Stimulated activated CD8-positive, alpha-beta memory T cell treated with anti-CD3 and anti-CD28 coated beads, Interleukin-4, amount 100 ng/mL, for 48 hours (primary cell): ENCODE measurements around the gene DLG2.
"Not testable (repeated sequence)": the region's sequence is repeated elsewhere in the genome, so short reads cannot be mapped to it uniquely, and the experiment has no call there.

ENCODE experiments used
- DNase-seq: peaks from one replicate; pipeline ENCODE4 v3.0.0-alpha.2; 2020

Gene DLG2

DNA sequence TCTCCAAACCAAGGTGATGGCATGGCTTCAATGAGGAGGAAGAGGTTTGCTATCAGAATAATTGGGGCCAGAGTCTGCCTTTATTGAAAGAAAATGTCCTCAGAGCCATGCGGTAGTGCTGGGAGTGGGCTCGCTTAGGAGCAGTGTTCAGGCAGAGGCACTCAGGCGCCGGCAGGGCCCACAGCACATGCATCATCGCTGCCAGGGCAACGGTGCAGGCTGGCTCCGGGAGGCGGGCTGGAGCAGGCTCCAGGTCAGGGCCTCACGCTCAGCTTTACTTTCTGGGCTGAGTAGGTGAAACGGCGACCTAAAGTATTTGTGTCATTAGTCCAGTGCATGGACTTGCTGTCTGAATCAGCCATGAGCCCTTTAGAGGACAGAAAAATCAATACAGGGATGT, 2171.1 kb downstream of the DLG2 start:
- DNase-seq = no peak

DNA sequence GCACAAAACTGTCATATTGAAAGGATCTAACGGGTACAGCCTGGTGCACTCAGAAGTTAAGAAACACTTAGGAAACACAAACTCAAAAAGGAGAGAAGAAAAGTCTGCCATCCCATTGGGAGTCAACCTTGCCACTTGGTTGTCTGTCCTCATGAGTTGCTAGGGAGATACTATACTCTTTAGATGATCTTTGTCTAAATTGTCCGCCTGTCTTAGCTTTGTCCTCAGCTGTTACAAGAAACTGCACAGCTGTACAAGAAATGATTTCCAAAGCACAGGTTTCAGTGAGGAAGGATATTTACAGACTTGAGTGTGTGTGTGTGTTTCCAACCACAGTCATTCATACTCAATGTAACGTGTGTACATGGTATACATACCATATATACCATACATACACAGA, 2171.8 kb downstream of the DLG2 start:
- no peak for DNase-seq

DNA sequence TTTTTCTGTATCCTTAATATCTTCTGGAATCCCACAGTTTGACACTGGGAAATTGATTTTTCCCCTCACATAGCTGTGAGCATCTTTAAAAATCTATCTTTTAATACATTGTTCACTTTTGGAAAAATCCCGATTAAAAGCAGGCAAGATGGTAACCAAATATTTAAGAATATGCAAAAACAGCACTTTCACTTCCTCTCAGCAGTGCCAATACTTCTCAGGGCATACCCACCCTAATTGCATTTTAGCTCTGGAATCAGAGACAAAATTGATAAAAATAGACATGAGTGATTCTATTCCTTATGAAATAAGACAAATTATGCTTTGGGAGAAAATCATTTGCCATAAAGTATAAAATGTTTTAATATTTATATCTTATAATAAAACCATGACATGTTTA, 2172.5 kb downstream of the DLG2 start:
- DNase-seq = no peak

DNA sequence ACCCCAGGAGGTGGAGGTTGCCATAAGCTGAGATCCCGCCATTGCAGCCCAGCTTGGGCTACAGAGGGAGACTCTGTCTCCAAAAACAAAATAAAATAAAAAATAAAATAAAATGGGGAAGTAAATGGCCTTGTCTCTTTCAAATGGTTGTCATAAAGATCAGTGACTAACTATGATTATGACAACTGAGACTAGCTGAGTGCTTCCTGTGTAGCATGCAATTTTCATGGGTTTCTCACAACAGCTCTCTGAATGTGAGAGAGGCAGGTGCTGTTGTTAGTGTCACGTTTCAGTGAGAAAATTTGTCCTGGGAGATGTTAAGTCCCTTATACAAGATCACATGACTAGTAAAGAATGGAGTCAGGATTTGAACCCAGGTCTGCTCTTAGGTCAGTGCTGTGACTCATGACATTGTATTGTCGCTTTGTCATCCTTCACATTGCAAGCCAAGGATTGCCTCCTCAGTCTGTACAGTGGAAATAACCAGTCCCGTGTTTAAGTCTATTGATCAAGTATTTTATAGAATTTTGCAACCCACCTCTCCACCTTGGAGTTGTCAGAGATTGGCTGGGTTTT, 2177.7 kb downstream of the DLG2 start:
- no peak for DNase-seq

DNA sequence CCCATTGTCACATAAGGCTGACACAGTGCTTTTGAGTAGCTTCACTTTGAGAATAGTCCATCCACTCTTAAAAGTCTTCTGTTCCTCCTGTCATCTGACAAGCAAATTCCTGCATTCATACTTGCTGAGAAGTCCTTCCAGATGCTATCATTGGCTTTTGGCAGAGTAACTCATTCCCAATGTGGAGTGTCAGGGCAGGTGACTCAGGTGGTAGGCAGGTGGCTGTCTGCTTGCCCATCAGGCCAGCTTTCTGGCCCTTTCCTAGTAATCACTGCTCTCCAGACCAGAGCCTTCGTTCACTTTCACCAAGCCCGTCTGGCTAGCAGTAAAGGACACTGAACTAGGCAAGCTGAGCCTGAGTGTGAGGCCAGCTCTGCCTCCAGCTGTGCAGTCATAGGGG, 2178.5 kb downstream of the DLG2 start:
- DNase-seq = no peak

DNA sequence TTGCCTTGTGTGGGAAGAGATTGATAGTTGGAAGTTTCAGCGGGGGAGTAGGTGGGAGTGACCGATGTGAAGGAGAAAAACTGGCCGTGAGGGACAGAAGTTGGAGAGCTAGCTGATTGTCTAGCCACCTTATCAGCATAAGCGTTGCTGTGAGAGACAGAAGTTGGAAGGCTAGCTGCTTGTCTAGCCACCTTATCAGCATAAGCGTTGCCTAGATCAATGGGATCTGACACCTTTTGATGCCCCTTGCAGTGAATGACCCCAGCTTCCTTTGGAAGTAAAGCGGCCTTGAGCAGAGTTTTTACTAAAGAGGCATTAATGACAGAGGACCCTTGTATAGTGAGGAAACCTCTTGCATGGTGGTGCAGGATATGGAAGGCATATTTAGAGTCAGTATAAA, 2183.3 kb downstream of the DLG2 start:
- not testable (repeated sequence) for DNase-seq

DNA sequence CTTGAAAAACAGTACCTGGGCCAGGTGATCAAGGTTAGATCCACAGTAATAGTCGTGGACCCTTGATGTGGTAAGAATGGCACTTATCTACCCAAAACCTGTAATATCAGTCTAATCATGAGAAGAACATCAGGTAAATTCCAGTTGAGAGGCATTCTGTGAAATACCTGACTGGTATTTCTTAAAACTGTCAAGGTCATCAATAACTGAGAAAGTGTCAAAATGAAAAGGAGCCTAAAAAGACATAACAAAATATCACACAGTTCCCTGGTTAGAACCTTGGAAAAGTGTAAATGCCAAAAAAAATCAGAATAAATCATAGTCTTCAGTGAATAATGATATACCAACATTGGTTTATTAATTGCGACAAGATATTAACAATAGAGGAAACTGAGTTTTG, 2185.5 kb downstream of the DLG2 start:
- DNase-seq = no peak

DNA sequence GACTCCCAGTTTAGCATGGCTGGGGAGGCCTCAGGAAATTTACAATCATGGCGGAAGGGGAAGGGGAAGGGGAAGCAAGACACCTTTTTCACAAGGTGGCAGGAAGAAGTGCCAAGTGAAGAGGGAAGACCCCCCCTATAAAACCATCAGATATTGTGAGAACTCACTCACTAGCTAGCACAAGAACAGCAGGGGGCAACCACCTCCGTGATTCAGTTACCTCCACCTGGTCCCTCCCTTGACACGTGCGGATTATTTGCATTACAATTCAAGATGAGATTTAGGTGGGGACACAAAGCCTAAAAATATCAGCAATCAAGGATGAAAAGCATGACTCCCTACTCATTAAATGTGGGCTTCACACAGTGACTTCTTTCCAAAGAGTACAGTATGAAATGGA, 2186.0 kb downstream of the DLG2 start:
- no peak for DNase-seq

DNA sequence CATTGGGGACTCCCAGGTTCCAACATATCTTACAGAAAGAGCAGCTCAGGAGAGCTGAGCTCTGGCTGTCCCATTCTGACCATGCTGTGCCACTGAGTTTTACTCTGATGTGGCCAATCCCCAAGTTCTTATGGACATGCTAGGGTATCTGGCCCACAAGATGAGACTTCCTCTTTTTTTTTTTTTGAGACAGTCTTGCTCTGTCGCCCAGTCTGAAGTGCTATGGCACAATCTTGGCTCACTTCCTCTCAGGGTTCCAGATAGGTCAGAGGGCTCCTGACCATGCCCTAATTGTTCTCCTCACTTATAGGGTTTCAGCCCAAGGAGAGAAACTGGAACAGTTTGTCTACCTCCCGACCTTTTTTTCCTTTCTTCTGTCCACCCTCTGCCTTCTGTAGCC, 2188.7 kb downstream of the DLG2 start:
- no peak for DNase-seq

DNA sequence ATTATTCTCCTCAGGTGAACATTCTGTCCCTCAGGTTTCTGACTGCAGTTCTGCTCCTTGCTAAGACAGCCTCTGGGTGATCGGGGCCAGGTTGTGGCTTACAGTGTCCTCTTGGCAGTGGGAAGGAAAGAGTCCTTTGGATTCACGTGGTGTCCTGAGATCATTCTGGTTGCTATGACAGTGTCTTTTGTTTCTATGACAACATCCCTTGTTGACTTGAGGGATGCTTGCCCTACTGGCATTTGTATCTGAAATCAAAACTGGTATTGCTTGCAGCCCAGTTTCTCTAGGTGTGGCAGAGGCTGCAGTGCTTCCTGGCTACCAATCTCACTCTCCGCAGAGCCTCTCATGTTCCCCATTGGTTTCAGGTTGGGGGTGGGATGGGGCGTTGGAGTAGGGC, 2189.2 kb downstream of the DLG2 start:
- DNase-seq = no peak

DNA sequence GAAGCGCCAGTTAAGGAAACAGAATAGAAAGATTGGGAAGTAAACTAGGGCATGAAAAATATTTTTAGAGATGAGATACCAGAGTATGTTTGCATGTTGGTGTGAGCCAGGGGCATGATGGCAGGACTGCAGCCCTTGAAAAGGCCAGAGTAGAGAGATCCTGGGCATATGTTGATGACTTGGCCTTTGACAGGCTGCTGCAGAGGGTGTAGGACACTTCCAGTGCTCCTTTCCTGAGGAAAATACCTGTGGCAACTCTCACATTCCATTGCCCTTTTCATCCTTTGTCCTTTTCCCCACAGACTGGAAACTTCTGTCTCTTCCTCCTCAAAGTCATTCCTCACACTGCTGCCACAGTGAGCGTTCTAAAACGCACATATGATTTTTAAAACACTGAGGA, 2190.3 kb downstream of the DLG2 start:
- DNase-seq = no peak

DNA sequence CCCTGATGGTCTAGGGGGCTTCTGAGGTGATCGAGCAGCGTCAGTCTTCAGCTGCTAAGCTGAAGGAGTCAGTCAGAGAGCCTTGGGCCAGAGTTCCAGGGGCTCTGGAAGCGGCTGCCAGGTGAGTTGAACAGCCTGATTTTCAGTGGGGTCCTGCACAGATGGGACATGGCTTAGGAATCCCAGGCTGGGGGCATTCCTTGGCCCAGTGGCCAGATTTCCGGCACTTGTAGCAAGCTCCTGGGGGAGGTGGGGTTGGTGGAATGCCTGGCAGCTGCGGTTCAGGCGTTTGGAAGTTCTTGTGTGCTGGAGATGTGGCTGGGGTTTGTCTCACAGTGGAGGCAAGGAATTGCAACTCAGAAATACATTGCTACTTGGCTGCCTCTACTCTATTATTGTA, 2192.3 kb downstream of the DLG2 start:
- DNase-seq = not testable (repeated sequence)

DNA sequence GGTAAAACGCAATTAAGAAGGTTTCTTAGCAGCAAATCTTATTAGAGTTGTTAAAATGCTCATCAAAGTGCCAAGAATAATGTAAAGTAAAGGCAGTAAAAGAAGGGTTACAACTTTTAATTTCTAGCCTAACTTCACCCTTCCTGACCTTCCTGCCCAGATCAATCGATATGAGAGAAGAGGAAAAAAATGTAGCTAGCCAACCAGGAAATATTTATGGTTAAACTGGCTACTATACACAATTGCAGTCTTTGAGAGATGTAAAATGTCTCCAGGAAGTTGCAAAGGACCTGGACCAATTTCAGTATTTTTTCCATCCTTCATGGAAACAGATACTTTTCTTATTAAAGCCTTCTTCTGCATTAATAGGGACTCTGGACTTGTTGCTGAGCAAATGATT, 2199.2 kb downstream of the DLG2 start:
- no peak for DNase-seq

DNA sequence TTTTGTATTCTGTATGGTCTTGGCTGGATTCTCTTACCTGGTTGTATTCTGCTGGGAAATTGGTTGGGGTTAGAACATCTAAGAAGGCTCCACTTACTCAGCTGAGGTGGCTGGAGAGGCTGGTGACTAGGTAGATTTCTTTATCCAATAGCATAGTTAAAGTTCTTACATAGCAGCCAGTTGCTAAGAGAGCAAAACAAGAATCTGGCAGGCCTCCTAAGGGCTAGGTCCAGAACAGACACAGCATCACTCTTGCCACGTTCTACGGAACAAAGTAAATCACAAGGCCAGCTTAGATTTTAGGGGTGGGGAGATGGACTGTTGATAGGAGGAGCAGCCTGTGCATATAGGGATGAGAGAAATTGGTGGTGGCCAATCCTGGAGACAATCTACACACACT, 2199.6 kb downstream of the DLG2 start:
- DNase-seq = no peak

DNA sequence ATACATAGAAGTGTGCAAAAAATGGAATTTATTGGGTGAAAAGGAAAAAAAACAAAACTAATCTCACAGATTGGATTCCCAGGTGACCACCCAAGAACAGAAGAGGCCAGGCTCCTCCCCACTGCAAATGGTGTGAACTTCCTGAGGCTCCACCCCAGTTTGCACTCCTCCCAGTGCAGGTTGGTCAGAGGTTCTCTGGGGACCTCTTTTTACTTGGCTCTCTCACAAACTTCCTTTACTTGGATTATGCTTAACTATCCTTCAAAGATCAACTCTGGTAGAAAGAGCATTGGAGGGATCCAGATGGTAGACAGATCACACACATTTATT, 2202.0 kb downstream of the DLG2 start:
- no peak for DNase-seq

DNA sequence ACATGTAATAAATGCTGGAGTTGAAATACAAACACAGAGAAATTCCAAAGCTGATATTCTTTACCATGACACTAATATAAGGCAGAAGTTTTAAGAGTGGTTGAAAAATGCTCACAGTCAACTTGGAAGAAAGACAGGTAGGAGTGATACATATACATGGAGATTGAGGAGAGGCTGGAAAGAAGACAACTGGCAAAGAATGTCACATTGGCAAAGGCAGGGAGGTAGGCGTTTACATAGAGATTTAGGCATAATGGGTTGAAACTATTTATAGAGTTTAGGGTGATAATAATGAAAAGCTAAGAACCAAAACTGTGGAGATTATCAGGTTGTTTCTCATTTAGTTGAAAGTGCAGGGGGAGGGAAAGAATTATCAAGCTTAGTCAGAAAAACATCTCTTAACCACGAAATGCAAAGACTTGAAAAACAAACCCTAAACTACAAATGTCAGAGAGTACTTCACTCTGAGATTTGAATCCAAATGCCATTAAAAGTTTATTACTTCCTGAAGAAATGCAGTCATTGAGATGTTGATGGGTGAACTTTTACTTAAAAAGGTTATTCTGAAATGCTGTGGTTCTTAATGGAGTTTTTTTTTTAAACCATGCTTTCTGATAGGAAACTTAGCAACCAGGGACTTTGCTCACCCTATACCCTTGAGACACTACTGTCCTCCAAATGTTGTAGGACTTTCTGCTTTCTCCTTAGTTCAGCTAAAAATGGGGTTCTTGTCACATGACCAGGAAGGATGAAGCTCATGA, 2202.6 kb downstream of the DLG2 start:
- DNase-seq = no peak

DNA sequence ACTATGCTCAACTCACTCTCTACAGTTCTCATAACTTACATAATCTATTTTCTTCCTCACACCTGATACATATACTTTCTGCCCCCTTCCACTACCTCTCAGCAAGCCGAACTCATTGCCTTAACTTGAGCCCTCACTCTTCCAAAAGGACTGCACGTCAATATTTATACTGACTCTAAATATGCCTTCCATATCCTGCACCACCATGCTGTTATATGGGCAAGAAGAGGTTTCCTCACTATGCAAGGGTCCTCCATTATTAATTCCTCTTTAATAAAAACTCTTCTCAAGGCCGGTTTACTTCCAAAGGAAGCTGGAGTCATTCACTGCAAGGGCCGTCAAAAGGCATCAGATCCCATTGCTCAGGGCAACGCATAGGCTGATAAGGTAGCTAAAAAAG, 2204.5 kb downstream of the DLG2 start:
- not testable (repeated sequence) for DNase-seq

DNA sequence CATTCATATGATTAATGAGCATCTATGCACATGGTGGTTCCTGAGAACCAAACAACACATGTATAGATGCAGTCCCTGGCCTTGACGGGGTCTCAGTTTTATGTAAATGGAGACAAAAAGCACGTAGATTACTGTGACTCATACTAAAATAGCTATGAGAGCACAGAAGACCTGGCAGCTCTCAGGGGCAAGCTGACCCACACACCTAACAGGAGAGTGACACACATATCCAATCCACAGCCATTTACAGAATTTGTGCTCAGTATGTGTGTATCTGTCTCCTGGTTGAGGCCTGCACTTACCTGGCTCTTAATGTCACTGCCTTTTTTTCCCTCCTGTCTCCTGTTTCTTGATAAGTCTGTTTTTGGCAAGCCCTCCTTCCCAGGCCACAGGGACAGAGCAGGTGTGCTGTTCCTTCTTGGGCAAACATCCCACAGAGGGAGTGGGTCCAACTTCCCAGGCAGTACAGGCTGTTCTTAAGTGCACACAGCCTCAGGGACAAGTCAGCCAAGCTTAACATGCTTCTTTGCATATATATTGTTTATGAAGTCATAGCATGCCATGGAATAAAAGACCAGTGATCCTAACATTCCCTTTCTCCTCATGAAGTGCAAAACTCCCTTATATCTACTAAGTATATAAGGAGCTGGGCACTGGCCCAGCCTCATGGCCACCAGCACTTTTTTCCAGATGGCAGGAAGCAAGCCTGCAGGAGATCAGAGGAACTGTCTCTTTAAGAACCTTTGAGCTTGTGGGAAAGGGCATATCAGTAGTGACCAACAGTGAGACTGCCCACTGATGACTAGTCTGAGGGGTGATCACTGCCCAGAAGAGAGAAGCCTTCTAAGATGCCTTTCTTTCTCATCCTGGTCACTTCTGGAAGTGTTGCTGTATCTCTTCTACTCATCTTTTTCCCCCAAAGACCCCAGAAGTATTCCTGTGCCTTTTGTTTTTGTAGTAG, 2216.3 kb downstream of the DLG2 start:
- no peak for DNase-seq

DNA sequence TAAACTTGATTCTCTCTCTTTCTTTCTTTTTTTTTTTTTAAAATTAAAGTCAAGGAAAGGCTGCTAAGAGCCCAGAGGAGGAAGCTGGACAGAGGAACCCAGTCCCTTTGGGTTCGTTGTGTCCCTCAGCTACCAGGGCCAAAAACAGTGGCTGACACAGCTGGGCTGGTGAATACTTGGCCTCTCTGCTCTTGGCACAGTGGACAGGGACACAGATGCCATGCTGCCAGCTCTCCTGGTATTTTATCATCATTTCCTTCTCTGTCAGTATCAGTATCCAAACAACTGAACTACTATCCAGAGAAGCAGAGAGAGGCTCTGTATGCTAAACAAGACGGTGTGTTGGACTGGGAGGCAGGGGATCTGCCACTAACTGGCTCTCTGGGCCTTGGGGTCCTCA, 2217.3 kb downstream of the DLG2 start:
- no peak for DNase-seq

DNA sequence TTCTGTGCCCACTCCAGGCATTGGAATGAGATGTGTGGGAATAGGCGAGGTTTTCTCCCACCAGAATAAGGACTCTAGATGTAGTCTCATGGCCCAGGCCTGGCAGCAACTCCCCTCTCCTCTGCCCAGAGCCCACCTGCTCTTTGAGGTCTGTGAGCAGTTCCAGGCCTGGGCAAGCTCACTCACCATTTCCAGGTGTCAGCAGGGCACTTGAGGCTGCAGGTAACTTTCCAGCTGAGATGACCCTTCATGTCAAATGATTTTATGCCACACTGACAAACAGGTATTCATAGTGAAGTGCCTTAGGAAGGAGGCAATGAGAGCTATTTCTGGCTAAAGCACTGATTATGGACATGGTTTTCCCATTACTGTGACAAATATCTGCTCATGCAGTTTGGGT, 2217.7 kb downstream of the DLG2 start:
- DNase-seq = no peak

DNA sequence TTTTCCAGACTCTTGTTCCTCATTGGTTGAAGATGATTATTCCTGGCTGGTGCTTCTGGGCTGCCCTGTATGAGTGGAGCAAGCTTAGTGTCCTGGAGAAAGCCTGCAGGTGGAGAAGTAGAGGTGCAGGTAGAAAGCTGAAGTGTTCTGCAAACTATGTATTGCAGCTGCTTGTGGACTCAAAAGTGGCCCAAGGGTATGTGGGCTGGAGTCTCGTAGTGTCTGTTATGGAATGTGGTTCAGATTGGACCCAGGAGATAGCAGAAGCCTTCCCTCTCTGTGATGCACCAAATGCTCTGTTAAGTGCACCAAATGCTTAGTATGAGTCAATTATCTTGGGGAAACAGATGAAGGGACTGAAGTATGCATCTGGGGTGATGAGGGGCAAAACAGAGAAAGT, 2218.2 kb downstream of the DLG2 start:
- no peak for DNase-seq
